Urinary bladder (tissue), 4 donors: ENCODE results near the gene CYP46A1. TPM values are rescaled to one million over a fixed set of nuclear protein-coding genes. Genes with fewer than 3 reads are reported as not detected.

Experiments used
- DNase-seq: peaks from one replicate; pipeline ENCODE4 v3.0.0-alpha.2; 2015; ENCODE audit errors: extremely low spot score
- H3K27ac ChIP-seq: one replicate; pipeline ENCODE4 v1.5.1; 2013; ENCODE audit warnings: low read depth, mild to moderate bottlenecking, moderate library complexity
- H3K36me3 ChIP-seq: one replicate; pipeline ENCODE4 v1.6.1; 2013; ENCODE audit warnings: mild to moderate bottlenecking, moderate library complexity; ENCODE audit not compliant: insufficient read depth
- H3K4me1 ChIP-seq: one replicate; pipeline ENCODE4 v1.6.1; 2013; ENCODE audit warnings: mild to moderate bottlenecking, moderate library complexity; ENCODE audit not compliant: insufficient read depth
- H3K4me3 ChIP-seq: one replicate; pipeline ENCODE4 v1.5.1; 2013; ENCODE audit warnings: low read depth, low read length
- WGBS: extraction: QIAGEN DNeasy Blood & Tissue Kit; methylation state at CpG from one replicate; pipeline ENCODE4 v1.1.7; 2013; 5-methylcytosine and 5-hydroxymethylcytosine counted together
- polyA plus RNA-seq: library from polyadenylated mRNA; stranded (reverse); fragments of 200-250 nt; gene quantifications from one replicate; pipeline ENCODE4 v1.2.3, GENCODE V29; 2013
- total RNA-seq: library from RNA; depleted of rRNA; stranded (reverse); fragments of >200 nt; gene quantifications from one replicate; pipeline ENCODE4 v1.2.3, GENCODE V29; 2014
- donor health status: healthy with polysubstance abuse.
- donor health status: healthy.

The CYP46A1 gene
- total and polyA plus RNA-seq, 2 donors = 0.91 to 2.7 TPM

DNA sequence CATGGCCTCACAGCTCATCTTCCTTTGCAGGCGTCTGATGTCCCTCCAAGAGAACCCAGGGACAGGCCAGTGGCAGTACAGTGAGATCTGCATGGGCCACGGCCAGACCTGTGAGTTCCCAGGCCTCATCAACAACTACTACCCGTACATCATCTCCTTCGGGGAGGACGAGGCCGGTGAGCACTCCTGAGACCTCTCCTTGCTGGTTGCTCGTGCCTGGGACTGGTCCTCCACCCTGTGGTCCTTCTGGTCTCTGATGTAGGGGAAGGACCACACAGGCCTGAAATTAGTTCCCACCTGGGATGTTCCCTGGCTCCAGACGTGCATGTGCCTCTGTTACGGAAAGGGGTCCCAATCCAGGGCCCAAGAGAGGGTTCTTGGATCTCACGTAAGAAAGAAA, 21.3 kb upstream of the CYP46A1 start:
- H3K27ac ChIP-seq = no peak overlapping the region
- 94% methylated on average over 10 of the region's 10 CpGs for WGBS
- no peaks in the 10 kb centered on the region for H3K4me1 ChIP-seq
- no peaks in the 10 kb centered on the region for H3K36me3 ChIP-seq
- no peak for DNase-seq
- no peak overlapping the region for H3K4me3 ChIP-seq

DNA sequence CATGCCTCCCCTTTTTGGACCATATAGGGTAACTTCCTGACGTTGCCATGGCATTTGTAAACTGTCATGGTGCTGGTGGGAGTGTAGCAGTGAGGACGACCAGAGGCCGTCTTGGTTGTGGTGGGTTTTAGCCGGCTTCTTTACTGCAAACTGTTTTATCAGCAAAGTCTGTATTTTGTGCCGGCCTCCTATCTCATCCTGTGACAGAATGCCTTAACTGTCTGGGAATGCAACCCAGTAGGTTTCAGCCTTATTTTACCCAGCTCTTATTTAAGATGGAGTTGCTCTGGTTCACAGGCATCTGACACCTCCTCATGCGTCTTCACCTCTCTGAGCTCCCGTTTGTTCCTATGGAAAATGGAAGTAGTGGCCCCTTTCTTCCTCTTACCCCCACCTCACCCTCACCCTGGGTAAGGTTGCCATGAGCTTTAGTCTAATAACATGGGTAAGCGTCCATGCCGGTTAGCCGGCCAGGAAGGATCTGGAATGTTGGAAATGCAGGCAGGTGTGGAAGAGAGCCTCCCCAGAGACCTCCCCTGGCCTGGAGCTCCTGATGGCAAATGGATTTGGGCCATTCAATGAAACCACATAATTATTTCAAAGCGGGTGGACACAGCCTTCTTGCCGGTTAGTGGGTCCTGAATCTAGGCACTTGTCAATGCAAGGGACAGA, 20.6 kb upstream of the CYP46A1 start:
- Histone ChIP-seq H3K27ac (no peak overlapping the region), H3K36me3 (no peaks in the 10 kb centered on the region), H3K4me1 (no peaks in the 10 kb centered on the region), H3K4me3 (no peak overlapping the region)
- DNase-seq = no peak
- WGBS = 83% methylated on average over 12 of the region's 12 CpGs

DNA sequence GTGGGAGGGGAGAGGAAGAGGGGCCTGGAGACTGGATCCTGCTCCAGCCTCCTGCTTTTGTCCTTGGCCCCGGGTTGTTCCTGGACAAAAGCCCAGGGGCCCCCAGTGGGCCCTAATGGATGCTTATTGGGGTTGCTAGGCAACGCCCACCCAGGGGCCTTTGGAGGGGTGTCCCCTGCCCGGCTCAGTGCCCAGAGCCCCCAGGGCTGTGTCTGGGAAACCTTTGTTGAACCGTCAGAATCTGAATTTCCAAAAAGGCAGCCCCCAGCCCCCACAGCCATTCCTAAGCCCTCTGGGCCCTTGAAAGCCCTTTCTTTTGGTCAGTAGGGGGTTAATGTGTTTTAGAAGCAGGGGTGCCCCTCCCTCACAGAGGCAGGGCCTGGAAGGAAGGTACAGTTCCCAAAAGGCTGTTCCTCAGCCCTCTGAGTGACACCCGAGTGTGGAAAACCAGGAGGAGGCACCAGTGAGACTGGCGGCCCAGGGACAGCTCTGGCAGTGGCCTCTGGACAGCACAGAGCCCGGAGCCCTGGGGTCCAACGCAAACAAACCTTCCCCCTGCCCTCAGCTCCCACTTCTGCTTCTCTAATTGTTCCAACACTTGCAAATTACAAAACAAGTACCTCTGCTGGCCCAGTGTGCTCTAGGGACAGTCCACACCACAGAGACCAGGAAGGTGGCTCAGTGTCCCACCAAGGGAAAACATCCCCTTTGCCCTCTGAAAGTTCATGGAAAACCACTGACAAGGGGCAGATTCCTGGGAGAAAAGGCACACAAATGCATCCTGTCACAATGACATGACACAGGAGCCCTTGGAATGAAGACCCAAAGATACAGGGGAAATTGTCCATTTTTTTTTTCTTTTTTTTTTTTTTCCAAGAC, 19.8 kb upstream of the CYP46A1 start:
- no peak for DNase-seq
- no peak overlapping the region for H3K27ac ChIP-seq
- 53% methylated on average over 8 of the region's 8 CpGs for WGBS
- no peaks in the 10 kb centered on the region for H3K4me1 ChIP-seq
- H3K36me3 ChIP-seq = no peaks in the 10 kb centered on the region
- H3K4me3 ChIP-seq = no peak overlapping the region

DNA sequence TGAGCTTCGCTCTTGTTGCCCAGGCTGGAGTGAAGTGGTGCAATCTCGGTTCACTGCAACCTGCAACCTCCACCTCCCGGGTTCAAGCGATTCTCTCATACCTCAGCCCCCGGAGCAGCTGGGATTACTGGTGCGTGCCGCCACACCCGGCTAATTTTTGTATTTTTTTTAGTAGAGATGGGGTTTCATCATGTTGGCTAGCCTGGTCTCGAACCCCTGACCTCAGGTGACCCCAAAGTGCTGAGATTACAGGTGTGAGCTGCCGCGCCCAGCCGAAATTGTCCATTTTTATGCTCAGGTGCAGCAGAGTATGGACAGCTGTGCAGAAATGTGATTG, 19.2 kb upstream of the CYP46A1 start:
- no peaks in the 10 kb centered on the region for H3K4me1 ChIP-seq
- 81% methylated on average over 12 of the region's 12 CpGs for WGBS
- DNase-seq = no peak
- no peaks in the 10 kb centered on the region for H3K36me3 ChIP-seq
- H3K27ac ChIP-seq = no peak overlapping the region
- H3K4me3 ChIP-seq = no peak overlapping the region

DNA sequence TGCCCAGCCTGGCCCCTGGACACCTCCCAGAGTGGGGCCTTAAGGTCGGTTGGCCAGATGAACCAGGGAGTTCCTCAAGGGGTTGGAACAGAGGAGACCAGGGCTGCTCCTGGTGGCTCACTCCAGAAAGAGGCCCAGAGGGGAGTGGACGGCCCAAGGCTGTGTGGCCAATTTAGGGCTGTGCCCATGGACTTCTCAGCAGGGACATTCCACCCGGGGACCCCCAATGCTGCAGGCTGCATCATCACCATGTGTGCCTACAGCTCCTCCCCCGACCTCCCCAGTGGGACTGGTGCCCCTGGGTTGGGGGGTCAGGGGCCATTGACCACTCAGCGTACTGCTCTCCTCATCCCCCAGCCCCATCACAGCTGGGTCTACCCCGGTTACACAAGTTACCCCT, 17.6 kb upstream of the CYP46A1 start:
- Histone ChIP-seq H3K4me1 (no peaks in the 10 kb centered on the region), H3K4me3 (no peak overlapping the region), H3K36me3 (no peaks in the 10 kb centered on the region), H3K27ac (no peak overlapping the region)
- WGBS = 75% methylated on average over 6 of the region's 6 CpGs
- DNase-seq = no peak

DNA sequence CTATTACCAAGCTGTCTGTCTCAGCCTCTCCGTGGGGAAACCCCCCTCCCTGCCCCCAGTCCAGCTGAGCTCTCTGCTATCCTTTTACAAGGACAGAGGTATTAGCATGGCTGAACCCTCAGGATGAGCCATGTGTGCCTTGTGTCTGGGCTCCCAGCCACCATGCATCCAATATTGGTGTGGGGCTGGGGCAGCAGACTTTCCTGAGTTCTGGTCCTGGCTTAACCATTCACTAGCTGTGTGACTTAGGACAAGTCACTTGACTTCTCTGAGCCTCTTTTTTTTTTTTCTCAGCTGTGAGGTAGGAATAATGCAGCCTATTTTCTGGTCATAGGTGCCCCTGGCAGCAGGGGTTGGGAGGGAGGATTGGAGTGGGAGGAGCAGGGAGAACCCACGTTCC, 17.1 kb upstream of the CYP46A1 start:
- 58% methylated on average over 2 of the region's 2 CpGs for WGBS
- no peak for DNase-seq
- H3K27ac ChIP-seq = no peak overlapping the region
- no peak overlapping the region for H3K4me3 ChIP-seq
- no peaks in the 10 kb centered on the region for H3K36me3 ChIP-seq
- H3K4me1 ChIP-seq = no peaks in the 10 kb centered on the region

DNA sequence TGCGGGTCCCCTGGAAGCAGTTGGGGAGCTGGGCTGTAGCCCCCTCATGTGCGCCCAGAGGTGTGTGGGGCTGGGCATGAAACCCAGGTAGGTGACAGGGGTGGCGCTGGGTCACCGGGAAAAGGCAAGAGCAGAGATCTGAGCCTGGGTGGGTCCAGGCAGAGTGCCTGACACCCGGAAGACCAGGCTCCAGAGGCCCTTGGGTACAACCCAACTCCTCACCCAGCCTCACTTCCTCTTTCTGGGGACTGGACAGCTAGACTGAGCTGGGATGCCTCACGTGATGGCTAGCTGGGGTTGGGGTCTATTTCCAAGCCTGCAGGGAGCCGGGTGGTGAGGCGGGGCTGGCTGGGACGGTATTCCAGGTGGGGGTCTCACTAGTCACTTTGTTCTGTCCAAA, 16.3 kb upstream of the CYP46A1 start:
- 89% methylated on average over 9 of the region's 9 CpGs for WGBS
- no peak for DNase-seq
- no peak overlapping the region for H3K27ac ChIP-seq

DNA sequence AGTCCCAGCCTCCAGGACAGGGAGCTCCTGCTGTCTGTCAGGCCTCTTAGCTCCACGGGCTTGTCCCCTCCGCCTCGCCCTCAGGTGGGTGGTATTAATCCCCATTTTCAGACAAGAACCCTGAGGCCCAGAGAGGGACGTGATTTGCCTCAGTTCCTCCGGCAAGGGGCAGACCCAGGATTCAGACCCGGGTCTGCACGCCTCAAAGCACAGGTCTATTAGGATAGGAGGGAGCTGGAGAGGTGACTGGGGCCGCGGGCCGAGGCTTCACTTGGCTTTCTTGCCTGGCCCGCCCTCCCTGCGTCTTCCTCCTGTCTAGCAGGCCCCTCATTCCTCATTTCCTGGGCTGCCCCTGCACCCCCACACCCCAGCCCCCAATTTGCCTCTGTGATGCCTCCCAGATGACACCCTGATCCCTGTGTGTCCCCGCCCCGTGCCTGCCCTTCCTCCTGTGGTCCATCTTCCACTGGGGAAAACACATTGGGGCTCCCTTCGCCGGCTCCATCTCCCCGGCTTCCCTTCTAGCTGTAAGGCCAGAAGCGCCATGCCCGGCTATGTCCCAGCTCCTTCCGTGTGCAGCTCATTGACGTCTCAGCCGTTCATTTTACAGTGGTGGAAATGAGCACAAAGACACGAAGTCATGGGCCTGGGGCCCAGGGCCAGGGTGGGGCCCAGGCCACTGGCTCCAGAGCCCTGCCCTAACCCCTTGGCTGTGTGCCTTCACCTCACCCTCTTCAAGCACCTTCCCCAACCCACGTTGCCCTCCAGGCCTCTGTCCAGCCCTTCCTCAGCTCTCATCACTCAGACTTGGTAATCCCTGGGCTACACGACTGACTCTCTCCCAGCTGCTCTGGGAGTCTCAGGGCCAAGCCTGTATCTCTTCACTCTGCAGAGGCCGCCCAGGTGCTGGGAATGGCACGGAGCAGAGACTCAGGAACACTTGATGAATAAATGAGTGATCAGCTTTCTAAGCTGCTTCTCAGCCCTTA, 15.5 kb upstream of the CYP46A1 start:
- DNase-seq = no peak
- no peaks in the 10 kb centered on the region for H3K4me1 ChIP-seq
- H3K4me3 ChIP-seq = no peak overlapping the region
- WGBS = 87% methylated on average over 27 of the region's 27 CpGs
- H3K27ac ChIP-seq = no peak overlapping the region
- no peaks in the 10 kb centered on the region for H3K36me3 ChIP-seq

More for the DNA sequence above, 16.3 kb upstream of the CYP46A1 start:
- Histone ChIP-seq H3K4me1 (no peaks in the 10 kb centered on the region), H3K4me3 (no peak overlapping the region), H3K36me3 (no peaks in the 10 kb centered on the region)

DNA sequence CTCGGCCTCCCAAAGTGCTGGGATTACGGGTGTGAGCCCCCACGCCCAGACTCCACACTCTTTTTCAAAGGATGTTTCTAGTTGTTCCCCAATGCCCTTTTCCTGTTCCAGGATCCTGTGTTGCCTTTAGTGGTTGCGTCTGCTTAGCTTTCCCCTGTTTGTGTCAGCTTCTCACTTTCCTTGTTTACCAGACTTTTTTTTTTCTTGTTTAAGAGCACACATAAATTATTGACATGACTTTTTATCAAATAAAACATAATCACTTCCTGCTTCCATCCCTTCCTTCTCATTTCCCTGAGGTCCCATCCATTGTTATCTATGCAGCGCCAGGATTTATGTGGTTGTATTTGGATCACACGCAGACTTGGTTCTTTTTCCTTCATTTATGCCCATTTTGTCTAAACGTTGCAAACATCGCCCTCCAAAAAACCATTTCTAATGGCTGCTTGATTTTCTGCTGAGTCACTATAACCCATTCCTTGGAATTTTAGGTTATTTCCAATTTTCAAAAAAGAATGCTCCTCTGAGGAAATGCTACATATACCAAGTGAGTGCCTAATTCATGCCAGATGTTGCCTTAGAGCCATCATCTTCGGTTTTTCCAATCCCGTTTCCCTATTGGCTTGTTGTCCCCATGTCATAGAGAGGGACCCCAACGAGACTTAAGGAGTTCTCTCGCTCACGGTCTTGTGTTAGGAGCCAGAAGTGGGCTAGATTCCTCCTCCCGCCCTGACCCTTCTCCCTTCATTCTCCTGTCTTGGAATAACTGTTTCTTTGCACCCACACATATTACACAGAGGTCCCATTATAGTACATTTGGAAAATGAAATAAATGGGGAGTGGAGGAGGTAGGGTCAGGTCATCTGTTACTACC, 13.5 kb upstream of the CYP46A1 start:
- WGBS = 78% methylated on average over 14 of the region's 14 CpGs
- Histone ChIP-seq H3K4me1 (no peaks in the 10 kb centered on the region), H3K4me3 (no peak overlapping the region), H3K27ac (no peak overlapping the region), H3K36me3 (no peaks in the 10 kb centered on the region)
- DNase-seq = no peak

DNA sequence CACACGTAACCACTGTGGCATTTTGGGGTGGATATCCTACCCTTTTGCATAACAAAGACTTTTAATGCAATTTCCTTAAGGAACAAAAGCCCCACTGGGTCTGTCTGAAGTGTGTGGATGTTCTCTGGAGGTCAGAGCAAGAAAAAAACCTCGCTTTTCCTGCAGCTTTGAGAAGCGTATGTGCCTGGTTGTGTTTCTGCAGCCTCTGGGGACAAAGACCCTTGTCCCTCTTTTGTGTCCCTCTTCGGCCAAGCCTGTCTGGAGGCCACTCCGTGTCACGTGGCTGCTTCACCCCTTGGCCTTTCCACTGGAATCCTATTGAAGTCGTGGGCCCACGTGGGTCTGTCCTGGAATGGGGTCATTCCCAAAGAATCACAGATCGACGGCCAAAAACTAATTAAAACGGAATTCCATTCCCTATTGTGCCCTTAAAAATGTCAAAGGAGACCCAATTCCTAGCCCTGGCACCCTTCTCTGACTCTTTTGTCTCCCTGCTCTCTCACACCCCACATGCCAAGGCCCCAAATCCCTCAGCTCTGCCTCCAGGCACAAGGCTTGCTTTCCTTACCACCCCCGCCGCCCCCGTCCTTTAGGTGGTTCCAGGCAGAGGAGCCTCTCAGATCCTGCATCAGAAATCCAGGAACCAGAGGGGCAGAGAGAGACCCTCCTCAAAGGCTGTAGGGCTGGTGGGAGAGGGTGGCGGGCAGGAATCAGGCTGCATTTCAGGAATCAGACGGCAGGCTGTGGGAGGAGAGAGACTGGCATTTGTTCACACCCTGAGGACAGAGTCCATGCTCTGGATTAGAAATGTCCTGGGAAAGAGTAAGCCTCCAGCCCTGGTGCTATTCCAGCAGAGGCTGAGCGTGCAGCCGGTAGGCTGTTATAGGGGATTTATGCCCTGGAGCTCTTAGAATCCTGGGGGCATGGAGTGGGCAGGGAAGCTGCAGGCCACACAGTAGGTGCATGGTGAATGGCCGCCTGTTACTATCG, 12.6 kb upstream of the CYP46A1 start:
- no peaks in the 10 kb centered on the region for H3K36me3 ChIP-seq
- no peak overlapping the region for H3K27ac ChIP-seq
- no peak for DNase-seq
- no peak overlapping the region for H3K4me3 ChIP-seq
- 76% methylated on average over 20 of the region's 20 CpGs for WGBS
- no peaks in the 10 kb centered on the region for H3K4me1 ChIP-seq

DNA sequence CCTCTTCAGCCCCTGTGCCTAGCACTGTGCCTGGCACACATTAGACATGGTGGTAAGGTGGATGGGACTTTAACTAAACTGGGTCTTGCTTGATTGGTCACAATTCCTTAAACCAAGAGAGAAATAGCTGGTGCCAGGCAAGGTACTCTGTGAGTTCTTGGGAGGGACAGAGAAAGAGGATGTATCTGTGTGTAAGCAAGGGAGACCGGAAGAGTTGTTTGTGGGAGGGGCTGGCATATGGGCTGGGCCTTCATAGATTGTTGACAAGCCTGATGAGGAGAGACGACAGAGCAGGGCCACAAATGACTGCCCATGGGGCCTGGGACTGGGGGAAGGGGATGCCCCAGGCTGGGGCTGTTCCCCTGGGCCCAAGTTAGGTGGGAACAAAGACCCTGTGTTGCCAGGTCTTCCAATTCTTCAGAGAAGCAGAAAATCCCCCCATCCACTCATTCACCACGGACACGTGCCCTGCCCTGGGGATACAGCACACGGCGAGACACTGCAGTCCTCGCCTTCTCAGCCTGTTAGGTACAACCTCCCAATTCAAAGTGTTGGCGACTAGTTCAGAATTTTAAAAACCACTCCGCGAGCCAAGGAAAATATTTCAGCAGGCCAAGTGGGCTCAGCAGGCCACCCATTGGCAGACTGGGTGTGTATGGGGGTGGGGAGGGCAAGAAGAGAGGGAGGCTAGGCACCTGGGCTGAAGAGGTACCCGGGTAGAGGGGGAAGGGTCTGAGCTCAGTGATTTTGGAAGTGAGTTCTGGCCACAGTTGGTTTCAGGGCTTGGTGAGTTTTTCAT, 11.4 kb upstream of the CYP46A1 start:
- WGBS = 80% methylated on average over 11 of the region's 11 CpGs
- DNase-seq = no peak
- no peak overlapping the region for H3K27ac ChIP-seq
- no peaks in the 10 kb centered on the region for H3K36me3 ChIP-seq
- H3K4me1 ChIP-seq = no peaks in the 10 kb centered on the region
- H3K4me3 ChIP-seq = no peak overlapping the region
